Suprapubic skin (tissue), 3 donors: ENCODE data around the gene TBX5.

Experiments used
- POLR2A ChIP-seq, 2 donors: fragments of 450-650 bp; IDR thresholded peaks; one replicate each; pipeline ENCODE4 v1.6.1; 2017; ENCODE audit warnings: antibody characterized with exemption in 2 of 2, mild to moderate bottlenecking in 2 of 2, moderate library complexity in 2 of 2
- TF ChIP-seq, protein P1 (sequence below), 2 donors: fragments of 200-600 bp in 1 of 2; fragments of 450-650 bp in 1 of 2; sonication (generic) in 1 of 2; IDR thresholded peaks; one replicate each; pipeline ENCODE4 v1.5.1; 2016 to 2019; ENCODE audit warnings: antibody characterized with exemption in 2 of 2, mild to moderate bottlenecking in 1 of 2, moderate library complexity in 1 of 2

DNA sequence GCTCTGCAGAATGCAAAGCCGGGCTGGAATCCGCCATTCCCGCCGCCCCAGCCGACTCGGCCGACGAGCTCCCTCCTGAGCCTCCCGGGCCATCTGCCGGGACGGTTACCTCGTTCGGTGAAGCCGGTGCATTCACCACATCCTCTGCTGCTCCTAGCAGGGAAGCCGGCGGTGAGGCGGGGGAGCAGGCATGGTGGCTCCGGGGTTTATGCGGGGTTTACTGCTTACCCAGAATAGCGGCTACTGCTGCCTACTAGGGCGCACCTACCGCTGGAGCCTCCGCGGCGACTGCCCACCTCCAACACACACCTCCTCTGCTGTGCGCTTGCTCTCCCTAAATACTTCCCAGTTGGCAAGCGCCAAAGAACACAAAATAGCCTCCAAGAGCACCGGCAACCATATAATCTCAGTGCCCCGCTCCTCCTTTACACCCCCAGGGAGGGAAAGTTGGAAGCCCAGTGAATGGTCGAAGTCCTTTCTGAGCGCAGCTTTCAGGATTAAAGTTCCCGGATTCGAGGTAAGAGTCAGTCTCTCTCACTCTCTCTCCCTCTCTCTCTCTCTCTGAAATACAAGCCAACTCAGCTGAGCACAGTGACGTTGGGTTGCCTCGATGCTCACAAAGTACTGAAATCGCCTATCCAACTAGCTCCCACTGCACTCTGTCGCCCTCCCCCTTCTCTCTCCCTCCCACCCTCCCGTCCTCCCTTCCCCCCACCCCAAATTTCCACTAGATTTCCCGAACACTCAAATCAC lies at the start of gene TBX5:
- TF ChIP-seq, protein P1, sequence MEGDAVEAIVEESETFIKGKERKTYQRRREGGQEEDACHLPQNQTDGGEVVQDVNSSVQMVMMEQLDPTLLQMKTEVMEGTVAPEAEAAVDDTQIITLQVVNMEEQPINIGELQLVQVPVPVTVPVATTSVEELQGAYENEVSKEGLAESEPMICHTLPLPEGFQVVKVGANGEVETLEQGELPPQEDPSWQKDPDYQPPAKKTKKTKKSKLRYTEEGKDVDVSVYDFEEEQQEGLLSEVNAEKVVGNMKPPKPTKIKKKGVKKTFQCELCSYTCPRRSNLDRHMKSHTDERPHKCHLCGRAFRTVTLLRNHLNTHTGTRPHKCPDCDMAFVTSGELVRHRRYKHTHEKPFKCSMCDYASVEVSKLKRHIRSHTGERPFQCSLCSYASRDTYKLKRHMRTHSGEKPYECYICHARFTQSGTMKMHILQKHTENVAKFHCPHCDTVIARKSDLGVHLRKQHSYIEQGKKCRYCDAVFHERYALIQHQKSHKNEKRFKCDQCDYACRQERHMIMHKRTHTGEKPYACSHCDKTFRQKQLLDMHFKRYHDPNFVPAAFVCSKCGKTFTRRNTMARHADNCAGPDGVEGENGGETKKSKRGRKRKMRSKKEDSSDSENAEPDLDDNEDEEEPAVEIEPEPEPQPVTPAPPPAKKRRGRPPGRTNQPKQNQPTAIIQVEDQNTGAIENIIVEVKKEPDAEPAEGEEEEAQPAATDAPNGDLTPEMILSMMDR (IDR thresholded peaks at IDR 0.05) = no peak
- TF ChIP-seq POLR2A (IDR thresholded peaks at IDR 0.05) = no peak
